Epithelial cell of esophagus (primary cell): ENCODE measurements around the gene TEX48.
A peak's percentile ranks its signal among the peaks of the same experiment; 100 is the strongest.

Experiments used
- DNase-seq: peaks from one replicate; pipeline ENCODE4 v3.0.0; 2010; ENCODE audit warnings: low read depth
- H3K4me3 ChIP-seq: 2 replicates; pipeline ENCODE4 v1.5.1; 2011; ENCODE audit warnings: mild to moderate bottlenecking, low read length, control low read depth
- CTCF ChIP-seq: IDR thresholded peaks from 2 replicates; pipeline ENCODE4 v1.5.1; 2011; ENCODE audit warnings: low read depth, mild to moderate bottlenecking, low read length, control low read depth, inconsistent platforms; ENCODE audit not compliant: insufficient read depth; ENCODE audit errors: missing control alignments

TEX48 gene

GRCh38 chr9:114643896-114644295, 38.1 kb downstream of the TEX48 start:
- DNase-seq: no peak
- no peak overlapping the region for H3K4me3 ChIP-seq
- no peak for TF ChIP-seq CTCF

GRCh38 chr9:114643001-114643400, 39.0 kb downstream of the TEX48 start:
- H3K4me3 ChIP-seq: no peak overlapping the region
- no peak for TF ChIP-seq CTCF
- no peak for DNase-seq

- DNase-seq: no peak
- H3K4me3 ChIP-seq: no peak overlapping the region
- TF ChIP-seq CTCF: no peak
Observed at GRCh38 chr9:114641967-114642366, 40.0 kb downstream of the TEX48 start.

- no peak for DNase-seq
- no peak overlapping the region for H3K4me3 ChIP-seq
- no peak for TF ChIP-seq CTCF
Observed at GRCh38 chr9:114638404-114638803, 43.6 kb downstream of the TEX48 start.

GRCh38 chr9:114634387-114634786, 47.6 kb downstream of the TEX48 start:
- no peak overlapping the region for H3K4me3 ChIP-seq
- no peak for TF ChIP-seq CTCF

GRCh38 chr9:114633438-114634089, 48.4 kb downstream of the TEX48 start:
- no peak overlapping the region for H3K4me3 ChIP-seq
- peak; percentile 33 for DNase-seq
- TF ChIP-seq CTCF: no peak

More at GRCh38 chr9:114634387-114634786, 47.6 kb downstream of the TEX48 start:
- no peak for DNase-seq

GRCh38 chr9:114631166-114631565, 50.8 kb downstream of the TEX48 start:
- TF ChIP-seq CTCF: no peak
- no peak overlapping the region for H3K4me3 ChIP-seq
- peak; percentile 29 for DNase-seq
